IPS DF 19.7 (cell line): ENCODE measurements around the gene MCF2L2.
"Not testable (repeated sequence)": the region's sequence is repeated elsewhere in the genome, so short reads cannot be mapped to it uniquely, and the experiment has no call there.

Source experiments
- DNase-seq: peaks from one replicate; pipeline ENCODE4 v3.0.0-alpha.2; 2013; ENCODE audit warnings: low read depth, low spot score

Gene MCF2L2

DNA sequence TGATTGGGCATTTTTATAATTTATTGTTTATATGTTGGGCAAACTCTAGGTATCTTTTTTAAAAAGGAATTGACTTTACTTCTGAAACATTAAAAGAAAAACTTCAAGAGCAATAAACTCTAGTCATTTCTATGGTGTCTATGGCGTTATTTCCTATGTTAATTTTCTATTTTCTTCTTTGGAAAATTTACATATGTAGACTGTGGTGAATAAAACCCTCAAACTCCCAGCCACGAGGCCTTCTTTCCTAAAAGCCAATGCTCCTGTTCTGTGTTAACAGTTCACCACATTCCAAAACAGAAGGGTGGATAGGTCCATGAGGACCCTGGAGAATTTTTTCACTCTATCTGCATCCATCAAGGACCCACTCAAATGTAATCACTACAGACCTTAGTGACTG lies 219.6 kb downstream of the MCF2L2 start:
- DNase-seq = no peak

- no peak for DNase-seq
Measured at GRCh38 chr3:183208260-183208659, 220.2 kb downstream of the MCF2L2 start.

- no peak for DNase-seq
Measured at GRCh38 chr3:183203670-183204069, 224.7 kb downstream of the MCF2L2 start.

- DNase-seq = no peak
Measured at GRCh38 chr3:183202004-183202722, 226.3 kb downstream of the MCF2L2 start.

DNA sequence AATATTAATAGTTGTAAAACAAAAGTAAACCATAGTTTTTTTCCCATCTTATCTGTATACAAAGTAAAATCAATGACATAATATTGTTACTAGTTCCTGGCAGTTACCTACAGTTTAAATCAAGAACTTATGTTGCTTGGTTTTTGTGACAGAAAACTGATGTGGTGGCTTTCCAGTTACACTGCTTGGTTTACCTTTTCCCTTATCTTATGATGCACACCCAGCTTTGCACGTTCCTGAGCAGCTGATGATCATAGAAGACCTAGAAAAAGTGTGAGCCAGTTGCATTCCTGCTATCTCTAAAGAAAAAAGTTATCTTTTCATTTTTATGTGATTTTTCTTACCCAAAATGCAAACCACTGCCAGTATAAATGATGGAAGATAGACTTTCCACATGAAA lies 229.5 kb downstream of the MCF2L2 start:
- no peak for DNase-seq

DNA sequence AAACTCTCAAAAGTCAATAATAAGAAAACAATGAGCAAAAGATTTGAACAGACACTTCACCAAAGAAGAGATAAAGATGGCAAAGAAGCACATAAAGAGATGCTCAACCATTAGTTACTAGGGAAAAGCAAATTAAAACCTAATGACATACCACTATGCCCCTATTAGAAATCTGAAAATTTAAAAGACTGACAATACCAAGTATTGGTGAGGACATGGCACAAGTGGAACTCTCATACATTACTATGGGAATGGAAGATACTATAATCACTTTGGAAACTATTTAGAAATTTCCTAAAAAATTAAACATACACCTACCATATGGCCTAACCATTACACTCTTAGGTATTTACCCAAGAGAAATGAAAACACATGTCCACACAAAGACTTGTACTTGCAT lies 230.7 kb downstream of the MCF2L2 start:
- no peak for DNase-seq

GRCh38 chr3:183195266-183195665 lies 233.2 kb downstream of the MCF2L2 start:
- no peak for DNase-seq

DNA sequence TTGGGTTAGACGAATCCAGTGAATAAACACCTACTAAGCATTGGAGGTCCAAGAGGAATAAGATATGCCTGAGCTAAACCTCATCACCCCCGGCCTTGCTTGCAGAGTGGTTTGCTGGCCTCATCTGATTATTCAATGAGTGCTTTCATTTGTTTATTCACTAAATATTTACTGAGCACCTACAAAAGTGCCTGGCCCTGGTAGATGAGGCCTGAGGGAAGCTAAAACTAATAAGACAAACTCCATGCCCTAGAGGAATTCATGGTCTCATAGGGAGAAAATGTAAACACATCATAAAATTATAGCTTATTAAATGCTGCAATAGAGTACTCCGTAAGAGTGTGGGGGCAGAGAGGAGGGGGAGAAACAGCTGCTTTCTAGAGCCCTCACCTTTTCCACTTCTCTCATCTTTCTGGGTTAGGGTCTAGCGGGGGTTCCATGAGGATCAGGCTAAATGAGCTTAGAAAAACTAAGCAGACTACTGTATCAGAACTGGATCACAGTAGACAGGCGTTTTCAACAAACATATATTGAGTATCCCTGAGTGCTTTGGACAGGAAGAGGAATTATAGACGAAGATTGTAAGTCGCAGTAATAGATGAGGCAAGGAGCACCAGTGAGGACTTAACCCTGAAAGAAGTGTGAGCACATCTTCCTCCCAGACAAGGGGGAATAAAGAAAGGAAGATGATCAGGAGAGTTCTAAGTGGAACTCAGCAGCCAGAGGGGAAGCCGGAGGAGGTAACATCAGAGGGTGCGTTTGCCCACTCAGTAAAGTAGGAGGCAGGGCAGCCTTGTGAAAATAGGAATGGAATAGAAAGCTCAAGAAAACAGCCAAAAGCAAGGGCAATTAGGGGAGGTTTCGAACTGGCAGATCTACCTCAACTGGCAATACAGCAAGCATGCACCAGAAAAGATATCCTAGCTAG lies 234.4 kb downstream of the MCF2L2 start:
- no peak for DNase-seq

- DNase-seq = no peak
Measured at GRCh38 chr3:183192650-183193300, 235.6 kb downstream of the MCF2L2 start.

DNA sequence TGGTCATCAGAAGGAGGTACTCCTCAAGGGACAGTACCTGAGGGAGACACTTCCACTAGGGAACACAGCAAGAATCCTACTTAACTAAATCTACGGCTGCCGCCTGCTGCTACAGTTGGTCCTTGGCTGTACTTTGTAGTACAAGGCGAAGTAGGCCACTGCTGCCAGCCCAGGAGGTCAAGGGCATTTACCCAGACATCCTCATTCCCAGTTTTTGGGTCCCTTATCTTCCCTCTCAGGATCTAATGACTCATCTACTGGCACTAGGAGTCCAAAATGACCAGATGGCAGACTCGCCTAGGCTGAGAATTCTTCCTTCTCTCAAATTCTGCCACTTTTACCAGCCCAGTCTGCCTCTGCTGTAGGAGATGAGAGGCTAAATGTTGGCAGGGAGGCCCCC lies 238.8 kb downstream of the MCF2L2 start:
- DNase-seq = no peak

GRCh38 chr3:183188895-183189462 lies 239.4 kb downstream of the MCF2L2 start:
- no peak for DNase-seq

- DNase-seq = no peak
Measured at GRCh38 chr3:183185696-183186095, 242.7 kb downstream of the MCF2L2 start.

DNA sequence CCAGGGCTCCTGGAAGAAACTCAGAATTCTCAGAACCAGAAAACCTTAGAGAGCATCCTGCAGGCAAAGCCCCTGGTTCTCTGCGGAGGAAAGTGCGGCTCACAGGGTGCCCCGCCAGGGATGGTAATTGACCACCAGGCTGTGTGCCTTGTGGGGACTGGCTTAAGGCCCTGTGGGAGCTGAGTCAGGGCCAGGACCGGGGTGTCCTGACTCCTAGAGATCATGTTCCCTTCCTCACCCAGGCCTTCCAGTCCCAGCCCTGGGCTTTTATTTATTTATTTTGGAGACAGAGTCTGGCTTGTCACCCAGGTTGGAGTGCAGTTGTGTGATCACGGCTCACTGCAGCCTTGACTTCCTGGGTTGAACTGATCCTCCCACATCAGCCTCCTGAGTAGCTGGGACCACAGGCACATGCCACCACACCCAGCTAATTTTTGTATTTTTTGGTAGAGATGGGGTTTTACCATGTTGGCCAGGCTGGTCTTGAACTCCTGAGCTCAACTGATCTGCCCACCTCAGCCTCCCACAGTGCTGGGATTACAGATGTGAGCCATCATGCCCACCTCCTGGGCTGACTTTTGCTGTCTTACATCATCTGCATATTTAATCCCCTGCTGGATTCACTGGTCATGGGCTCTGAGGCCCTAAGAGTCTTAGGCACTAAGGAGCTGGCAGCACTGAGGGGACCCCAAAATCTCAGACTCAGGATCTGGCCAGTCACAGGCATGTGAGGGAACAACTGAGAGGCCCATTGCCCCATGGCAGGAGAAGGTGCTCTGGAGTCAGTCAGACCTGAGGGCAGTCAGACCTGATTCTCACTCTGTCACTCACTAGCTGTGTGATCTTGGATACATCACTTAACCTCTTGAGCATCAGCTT lies 245.4 kb downstream of the MCF2L2 start:
- no peak for DNase-seq

DNA sequence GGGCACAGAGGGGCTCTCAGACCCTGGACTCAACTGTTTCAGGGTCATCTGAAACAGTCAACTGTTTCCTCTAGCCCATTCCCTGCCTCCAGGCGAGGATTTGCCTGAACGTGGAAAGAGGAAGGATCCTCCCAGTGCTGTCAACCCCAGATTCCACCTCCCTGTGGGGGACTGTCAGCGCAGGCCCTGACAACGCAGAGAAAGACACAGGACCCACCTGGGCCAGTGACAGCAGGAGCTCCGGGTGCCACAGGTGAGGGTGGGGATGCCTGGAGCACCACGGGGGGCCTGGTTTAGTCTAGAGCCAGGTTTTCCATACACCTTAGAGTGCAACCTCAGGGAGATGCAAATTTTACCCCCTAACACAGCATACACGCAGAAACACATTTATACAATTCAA lies 246.3 kb downstream of the MCF2L2 start:
- DNase-seq = no peak

DNA sequence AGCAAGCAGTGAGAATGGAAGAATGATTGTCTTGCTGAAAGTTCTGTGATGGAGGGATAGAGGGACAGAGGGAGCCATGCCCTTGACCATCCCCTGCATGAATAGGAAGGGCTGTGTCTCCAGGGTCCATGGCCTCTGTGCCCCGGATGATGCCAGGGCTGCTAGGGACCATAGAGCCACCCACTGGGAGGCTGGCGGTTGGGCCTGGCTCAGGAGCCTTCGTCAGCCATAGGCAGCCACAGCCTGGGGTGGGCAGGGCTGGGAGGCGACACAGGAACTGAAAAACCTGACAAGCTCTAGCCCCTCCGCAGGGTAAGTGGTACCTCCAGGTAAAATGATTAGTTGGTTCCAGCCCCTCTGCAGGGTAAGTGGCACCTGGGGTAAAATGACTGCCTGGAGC lies 246.8 kb downstream of the MCF2L2 start:
- no peak for DNase-seq

- DNase-seq = no peak
Measured at GRCh38 chr3:183180784-183181295, 247.6 kb downstream of the MCF2L2 start.

- no peak for DNase-seq
Measured at GRCh38 chr3:183180110-183180783, 248.2 kb downstream of the MCF2L2 start.

GRCh38 chr3:183179550-183179908 lies 248.9 kb downstream of the MCF2L2 start:
- not testable (repeated sequence) for DNase-seq

- no peak for DNase-seq
Measured at GRCh38 chr3:183178833-183179549, 249.4 kb downstream of the MCF2L2 start.

GRCh38 chr3:183178512-183178832 lies 249.9 kb downstream of the MCF2L2 start:
- DNase-seq = no peak
